ENCODE measurements around the gene INTS11. TPM values are rescaled to one million over a fixed set of nuclear protein-coding genes. Genes with fewer than 3 reads are reported as not detected.

INTS11 gene
- polyA plus RNA-seq, 2 of the 4 experiments (the other 2 are of a cell fraction): 41.9 to 62.9 TPM

GRCh38 chr1:1335792-1336248 is 11.4 kb upstream of the INTS11 start:
- FAIRE-seq (no peak), ATAC-seq (no peak), DNase-seq (ENCODE audit: low read depth in 1 of 2, low spot score in 1 of 2) (no peak)
- ChIA-PET POLR2A (interaction anchor here (0.7 kb wide), 1 partner anchor 9 kb away, joined by 3 read pairs; no protein-coding TSS in a partner anchor), CTCF (interaction anchor here (1.7 to 2.8 kb wide), 3 partner anchors 9 to 36 kb away, joined by 6 to 22 read pairs (median 6); no protein-coding TSS in a partner anchor)
- Histone ChIP-seq H3K4me1 (peaks cover 8% of the 10 kb centered on the region; the same call in 2 of the 3 replicates), H3K4me2 (no peak overlapping the region), H3K9me3 (no peaks in the 10 kb centered on the region), H3K4me3 (no peak overlapping the region), H3K27ac (no peak overlapping the region)
- 89% methylated on average over 7 of the region's 21 CpGs for WGBS (ENCODE audit: missing lambda C conversion rate)
- TF ChIP-seq ZSCAN20 (CRISPR knock-in tag; IDR thresholded peaks at IDR 0.05) (no peak), EHF (CRISPR knock-in tag; IDR thresholded peaks at IDR 0.05) (no peak), BHLHE40 (IDR thresholded peaks at IDR 0.05; ENCODE audit: low read depth, low read length) (no peak), FOSB (CRISPR knock-in tag; IDR thresholded peaks at IDR 0.05) (no peak), MAX (IDR thresholded peaks at IDR 0.05) (no peak), HOXB5 (CRISPR knock-in tag; IDR thresholded peaks at IDR 0.05) (no peak), KDM5A (IDR thresholded peaks at IDR 0.05) (no peak), HES2 (IDR thresholded peaks at IDR 0.05) (no peak), USF2 (IDR thresholded peaks at IDR 0.05) (no peak)

GRCh38 chr1:1335283-1335682 is 10.8 kb upstream of the INTS11 start:
- POLR2A ChIA-PET: no interaction called here
- ATAC-seq (no peak), DNase-seq (ENCODE audit: low read depth in 1 of 2, low spot score in 1 of 2) (no peak), FAIRE-seq (no peak)
- no peaks in the 10 kb centered on the region for H3K9me3 ChIP-seq
- H3K4me3 ChIP-seq: no peak overlapping the region
- WGBS (ENCODE audit: missing lambda C conversion rate): 84% methylated on average over 15 of the region's 16 CpGs
- H3K27ac ChIP-seq: no peak overlapping the region
- CTCF ChIA-PET: interaction anchor here (1.1 to 2.8 kb wide), 6 partner anchors 10 to 169 kb away, joined by 3 to 22 read pairs (median 6); no protein-coding TSS in a partner anchor
- H3K4me2 ChIP-seq: no peak overlapping the region
- TF ChIP-seq HOXB5 (CRISPR knock-in tag; IDR thresholded peaks at IDR 0.05): no peak
- TF ChIP-seq ZFP36 (IDR thresholded peaks at IDR 0.05; ENCODE audit: borderline replicate concordance, partially characterized antibody): no peak
- no peak for TF ChIP-seq EHF (CRISPR knock-in tag; IDR thresholded peaks at IDR 0.05)
- TF ChIP-seq TFCP2L1 (CRISPR knock-in tag; IDR thresholded peaks at IDR 0.05): no peak
- no peak for TF ChIP-seq GATA3 (IDR thresholded peaks at IDR 0.05; ENCODE audit: borderline replicate concordance)
- TF ChIP-seq TP53 (CRISPR knock-in tag; IDR thresholded peaks at IDR 0.05): no peak
- no peak for TF ChIP-seq JUNB (IDR thresholded peaks at IDR 0.05)
- peaks cover 12% of the 10 kb centered on the region; the same call in 2 of the 3 replicates for H3K4me1 ChIP-seq

- DNase-seq (ENCODE audit: low read depth in 1 of 2, low spot score in 1 of 2) (no peak), ATAC-seq (no peak), FAIRE-seq (no peak)
- Histone ChIP-seq H3K27ac (no peak overlapping the region), H3K4me1 (peaks cover 12% of the 10 kb centered on the region; the same call in 2 of the 3 replicates), H3K4me2 (no peak overlapping the region), H3K9me3 (no peaks in the 10 kb centered on the region), H3K4me3 (no peak overlapping the region)
- WGBS (ENCODE audit: missing lambda C conversion rate): 95% methylated on average over 4 of the region's 11 CpGs
- TF ChIP-seq REST (IDR thresholded peaks at IDR 0.05) (peak; percentile 85), ATOH8 (CRISPR knock-in tag; IDR thresholded peaks at IDR 0.05; ENCODE audit: low read depth) (no peak)
- ChIA-PET POLR2A (no interaction called here), CTCF (interaction anchor here (1.1 to 2.8 kb wide), 5 partner anchors 10 to 170 kb away, joined by 3 to 22 read pairs (median 6); no protein-coding TSS in a partner anchor)
These were observed 10.4 kb upstream of the INTS11 start for GRCh38 chr1:1334835-1335234.

Measured in A549 (cell line).